GM12878 (cell line): Measurements from ENCODE around the gene SULT1A3. TPM values are rescaled to one million over a fixed set of nuclear protein-coding genes. Genes with fewer than 3 reads are reported as not detected.

Experiments used
- BACH1 ChIP-seq: fragments of 450-650 bp; IDR thresholded peaks from 2 replicates; pipeline ENCODE4 v1.6.1; 2017; ENCODE audit warnings: mild to moderate bottlenecking, borderline replicate concordance
- BHLHE40 ChIP-seq, 2 experiments: fragments of 450-650 bp in 1 of 2; IDR thresholded peaks; 2 replicates each; pipeline ENCODE4 v1.6.1; 2011 to 2017; ENCODE audit warnings: low read depth in 2 of 2, borderline replicate concordance in 1 of 2, improper control_type of control experiment in 1 of 2, low read length in 1 of 2, mild to moderate bottlenecking in 1 of 2
- CHD2 ChIP-seq: IDR thresholded peaks from 2 replicates; pipeline ENCODE4 v1.6.1; 2011; ENCODE audit warnings: low read depth, low read length, improper control_type of control experiment, borderline replicate concordance
- IKZF2 ChIP-seq, 2 experiments: fragments of 450-650 bp; IDR thresholded peaks; 2 replicates each; pipeline ENCODE4 v1.6.1; 2017; ENCODE audit warnings: mild to moderate bottlenecking in 2 of 2, moderate library complexity in 2 of 2
- MXI1 ChIP-seq: fragments of 150-350 bp; IDR thresholded peaks from 2 replicates; pipeline ENCODE4 v1.6.1; 2011; ENCODE audit warnings: low read depth, mild to moderate bottlenecking, inconsistent platforms, low read length, improper control_type of control experiment
- NBN ChIP-seq: fragments of 450-650 bp; IDR thresholded peaks from 2 replicates; pipeline ENCODE4 v1.6.1; 2016
- NFYB ChIP-seq: IDR thresholded peaks from 2 replicates; pipeline ENCODE4 v1.6.1; 2011; ENCODE audit warnings: low read depth, mild to moderate bottlenecking, low read length, improper control_type of control experiment, moderate library complexity; ENCODE audit not compliant: insufficient read depth
- NR2F1 ChIP-seq: fragments of 450-650 bp; conservative IDR thresholded peaks from 2 replicates; pipeline ENCODE4 v1.6.1; 2017; ENCODE audit warnings: mild to moderate bottlenecking
- POLR2A ChIP-seq: IDR thresholded peaks from 2 replicates; pipeline ENCODE4 v1.6.1; 2011; ENCODE audit warnings: low read depth, mild to moderate bottlenecking, low read length
- POLR2AphosphoS2 ChIP-seq: IDR thresholded peaks from 2 replicates; pipeline ENCODE4 v1.6.1; 2011; ENCODE audit warnings: low read depth, mild to moderate bottlenecking, low read length, improper control_type of control experiment, moderate library complexity
- POU2F2 ChIP-seq: IDR thresholded peaks from 3 replicates; pipeline ENCODE4 v1.6.1; 2011; ENCODE audit warnings: low read depth, mild to moderate bottlenecking, low read length, borderline replicate concordance
- SMAD5 ChIP-seq: IDR thresholded peaks from 2 replicates; pipeline ENCODE4 v1.6.1; 2016; ENCODE audit warnings: antibody characterized with exemption, low read depth
- SMARCA5 ChIP-seq: fragments of 450-650 bp; IDR thresholded peaks from 2 replicates; pipeline ENCODE4 v1.6.1; 2017; ENCODE audit warnings: mild to moderate bottlenecking
- SMC3 ChIP-seq: IDR thresholded peaks from 2 replicates; pipeline ENCODE4 v1.6.1; 2011; ENCODE audit warnings: low read length, improper control_type of control experiment, borderline replicate concordance
- SRF ChIP-seq, 2 experiments: IDR thresholded peaks; 2 replicates each; pipeline ENCODE4 v1.6.1; 2011; ENCODE audit warnings: low read depth in 2 of 2, low read length in 2 of 2, mild to moderate bottlenecking in 1 of 2, moderate library complexity in 1 of 2
- polyA plus RNA-seq, 11 experiments: library from polyadenylated mRNA; depleted of rRNA in 4 of 11; unstranded in 6 of 11; stranded (reverse) in 5 of 11; fragments of >200 nt; fragmentation: Nextera tagmentation in 4 of 11; fragmentation: Illumina TruSeq in 1 of 11; extraction: Ambion mirVana in 4 of 11; extraction: Trizol in 1 of 11; gene quantifications; 1 replicate in 1 of 11; 2 replicates in 10 of 11; pipeline versions ENCODE4 v1.2.1 to v1.2.3, GENCODE V29; 2011 to 2016; ENCODE audit warnings: inconsistent platforms in 2 of 11, missing spikeins in 2 of 11, low read depth in 1 of 11
- total RNA-seq, 4 experiments: library from RNA; depleted of rRNA in 3 of 4; stranded (reverse); fragments of >200 nt in 3 of 4; fragmentation: Illumina TruSeq in 1 of 4; extraction: Trizol in 1 of 4; gene quantifications; 2 replicates each; pipeline versions ENCODE4 v1.2.1 to v1.2.3, GENCODE V29; 2013 to 2021
- TF ChIP-seq, protein P1 (sequence below): IDR thresholded peaks from 2 replicates; pipeline ENCODE4 v1.6.1; 2012; ENCODE audit warnings: low read depth, low read length, improper control_type of control experiment
- TF ChIP-seq, protein P2 (sequence below): fragments of 450-650 bp; formaldehyde crosslinking; IDR thresholded peaks from 2 replicates; pipeline ENCODE4 v1.4.0; 2020; ENCODE audit warnings: mild to moderate bottlenecking, moderate library complexity
- TF ChIP-seq, protein P3 (sequence below): IDR thresholded peaks from 2 replicates; pipeline ENCODE4 v1.6.1; 2011; ENCODE audit warnings: borderline replicate concordance, low read depth, mild to moderate bottlenecking, moderate library complexity, mixed read lengths, low read length; ENCODE audit not compliant: insufficient read depth; ENCODE audit errors: extremely low read length
- TF ChIP-seq, protein P4 (sequence below): fragments of 450-650 bp; IDR thresholded peaks from 2 replicates; pipeline ENCODE4 v1.6.1; 2016; ENCODE audit warnings: mild to moderate bottlenecking

Gene SULT1A3
- total and polyA plus RNA-seq, 10 of the 15 experiments (the other 5 are each of a cell fraction or from before 2014, with no cell fraction given) = 3.3 to 15.8 (median 6.2) TPM

GRCh38 chr16:30186782-30187555 lies 12.1 kb upstream of the SULT1A3 start (continued):
- TF ChIP-seq NFYB = no peak
- peak; percentile 59; the same call in 1 of the 2 replicates for TF ChIP-seq SMC3
- peak; percentile 53; the same call in 2 of the 3 replicates for TF ChIP-seq POU2F2
- TF ChIP-seq SRF (IDR thresholded peaks at IDR 0.05; ENCODE audit: low read depth in 2 of 2, low read length in 2 of 2) = peak in 1 of 2 experiments; percentile 27; a peak in 1 of 4 replicates
- TF ChIP-seq, protein P1, sequence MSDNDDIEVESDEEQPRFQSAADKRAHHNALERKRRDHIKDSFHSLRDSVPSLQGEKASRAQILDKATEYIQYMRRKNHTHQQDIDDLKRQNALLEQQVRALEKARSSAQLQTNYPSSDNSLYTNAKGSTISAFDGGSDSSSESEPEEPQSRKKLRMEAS = peak; percentile 44; the same call in 1 of the 2 replicates
- peak; percentile 48 for TF ChIP-seq MXI1
- peak; percentile 69 for TF ChIP-seq POLR2A
- TF ChIP-seq IKZF2 (IDR thresholded peaks at IDR 0.05) = peak; percentile 18 to 50; a peak in 1 of 4 replicates
- peak; percentile 99 for TF ChIP-seq NR2F1
- TF ChIP-seq BHLHE40 (IDR thresholded peaks at IDR 0.05; ENCODE audit: borderline replicate concordance in 1 of 2, low read depth in 2 of 2, low read length in 1 of 2) = peak; percentile 92 to 95; a peak in 3 of 4 replicates
- TF ChIP-seq SMARCA5 = peak; percentile 74; the same call in 1 of the 2 replicates
- TF ChIP-seq POLR2AphosphoS2 = 0 out of 2 replicates have a peak, but pooled peaks have one; percentile 43
- peak; percentile 81 for TF ChIP-seq NBN
- TF ChIP-seq, protein P2, sequence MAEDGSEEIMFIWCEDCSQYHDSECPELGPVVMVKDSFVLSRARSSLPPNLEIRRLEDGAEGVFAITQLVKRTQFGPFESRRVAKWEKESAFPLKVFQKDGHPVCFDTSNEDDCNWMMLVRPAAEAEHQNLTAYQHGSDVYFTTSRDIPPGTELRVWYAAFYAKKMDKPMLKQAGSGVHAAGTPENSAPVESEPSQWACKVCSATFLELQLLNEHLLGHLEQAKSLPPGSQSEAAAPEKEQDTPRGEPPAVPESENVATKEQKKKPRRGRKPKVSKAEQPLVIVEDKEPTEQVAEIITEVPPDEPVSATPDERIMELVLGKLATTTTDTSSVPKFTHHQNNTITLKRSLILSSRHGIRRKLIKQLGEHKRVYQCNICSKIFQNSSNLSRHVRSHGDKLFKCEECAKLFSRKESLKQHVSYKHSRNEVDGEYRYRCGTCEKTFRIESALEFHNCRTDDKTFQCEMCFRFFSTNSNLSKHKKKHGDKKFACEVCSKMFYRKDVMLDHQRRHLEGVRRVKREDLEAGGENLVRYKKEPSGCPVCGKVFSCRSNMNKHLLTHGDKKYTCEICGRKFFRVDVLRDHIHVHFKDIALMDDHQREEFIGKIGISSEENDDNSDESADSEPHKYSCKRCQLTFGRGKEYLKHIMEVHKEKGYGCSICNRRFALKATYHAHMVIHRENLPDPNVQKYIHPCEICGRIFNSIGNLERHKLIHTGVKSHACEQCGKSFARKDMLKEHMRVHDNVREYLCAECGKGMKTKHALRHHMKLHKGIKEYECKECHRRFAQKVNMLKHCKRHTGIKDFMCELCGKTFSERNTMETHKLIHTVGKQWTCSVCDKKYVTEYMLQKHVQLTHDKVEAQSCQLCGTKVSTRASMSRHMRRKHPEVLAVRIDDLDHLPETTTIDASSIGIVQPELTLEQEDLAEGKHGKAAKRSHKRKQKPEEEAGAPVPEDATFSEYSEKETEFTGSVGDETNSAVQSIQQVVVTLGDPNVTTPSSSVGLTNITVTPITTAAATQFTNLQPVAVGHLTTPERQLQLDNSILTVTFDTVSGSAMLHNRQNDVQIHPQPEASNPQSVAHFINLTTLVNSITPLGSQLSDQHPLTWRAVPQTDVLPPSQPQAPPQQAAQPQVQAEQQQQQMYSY (CRISPR knock-in tag) = no peak
- TF ChIP-seq, protein P3, sequence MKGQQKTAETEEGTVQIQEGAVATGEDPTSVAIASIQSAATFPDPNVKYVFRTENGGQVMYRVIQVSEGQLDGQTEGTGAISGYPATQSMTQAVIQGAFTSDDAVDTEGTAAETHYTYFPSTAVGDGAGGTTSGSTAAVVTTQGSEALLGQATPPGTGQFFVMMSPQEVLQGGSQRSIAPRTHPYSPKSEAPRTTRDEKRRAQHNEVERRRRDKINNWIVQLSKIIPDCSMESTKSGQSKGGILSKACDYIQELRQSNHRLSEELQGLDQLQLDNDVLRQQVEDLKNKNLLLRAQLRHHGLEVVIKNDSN = peak; percentile 2
- TF ChIP-seq, protein P4, sequence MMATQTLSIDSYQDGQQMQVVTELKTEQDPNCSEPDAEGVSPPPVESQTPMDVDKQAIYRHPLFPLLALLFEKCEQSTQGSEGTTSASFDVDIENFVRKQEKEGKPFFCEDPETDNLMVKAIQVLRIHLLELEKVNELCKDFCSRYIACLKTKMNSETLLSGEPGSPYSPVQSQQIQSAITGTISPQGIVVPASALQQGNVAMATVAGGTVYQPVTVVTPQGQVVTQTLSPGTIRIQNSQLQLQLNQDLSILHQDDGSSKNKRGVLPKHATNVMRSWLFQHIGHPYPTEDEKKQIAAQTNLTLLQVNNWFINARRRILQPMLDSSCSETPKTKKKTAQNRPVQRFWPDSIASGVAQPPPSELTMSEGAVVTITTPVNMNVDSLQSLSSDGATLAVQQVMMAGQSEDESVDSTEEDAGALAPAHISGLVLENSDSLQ = no peak
- peak; percentile 74 for TF ChIP-seq BACH1
- TF ChIP-seq SMAD5 = peak; percentile 48; the same call in 1 of the 2 replicates
- TF ChIP-seq CHD2 = 0 out of 2 replicates have a peak, but pooled peaks have one; percentile 26
